Esophagus squamous epithelium (tissue), 5 donors: ENCODE results near the gene ICAM1. TPM values are rescaled to one million over a fixed set of nuclear protein-coding genes. Genes with fewer than 3 reads are reported as not detected.
A peak's percentile ranks its signal among the peaks of the same experiment; 100 is the strongest.
"Not testable (repeated sequence)": the region's sequence is repeated elsewhere in the genome, so short reads cannot be mapped to it uniquely, and the experiment has no call there.

ENCODE experiments used
- DNase-seq: peaks from one replicate; lab custom pipeline; 2025; lab: John Stamatoyannopoulos, UW
- H3K27ac ChIP-seq, 4 donors: fragments of 200-600 bp; sonication (generic); one replicate each; pipeline ENCODE4 v1.5.1; 2016 to 2019; ENCODE audit warnings: mild to moderate bottlenecking in 1 of 4
- H3K27me3 ChIP-seq, 4 donors: fragments of 200-600 bp; sonication (generic); 1 replicate in 3 of 4; 2 replicates in 1 of 4; pipeline versions ENCODE4 v1.5.1 to v1.6.0; 2017 to 2021; ENCODE audit warnings: antibody characterized with exemption in 1 of 4
- H3K36me3 ChIP-seq, 3 donors: fragments of 200-600 bp; sonication (generic); one replicate each; pipeline ENCODE4 v1.5.1; 2016 to 2019
- H3K4me1 ChIP-seq, 3 donors: fragments of 200-600 bp; sonication (generic); one replicate each; pipeline ENCODE4 v1.5.1; 2017 to 2019
- H3K4me3 ChIP-seq, 4 donors: fragments of 200-600 bp; sonication (generic); 1 replicate in 3 of 4; 2 replicates in 1 of 4; pipeline ENCODE4 v1.5.1; 2016 to 2019; ENCODE audit warnings: mild to moderate bottlenecking in 2 of 4, moderate library complexity in 1 of 4
- H3K9me3 ChIP-seq, 3 donors: fragments of 200-600 bp; sonication (generic); one replicate each; pipeline ENCODE4 v1.5.1; 2016 to 2019
- CTCF ChIP-seq, 6 experiments: fragments of 450-650 bp in 4 of 6; fragments of 200-600 bp in 2 of 6; sonication (generic) in 2 of 6; IDR thresholded peaks; one replicate each; pipeline ENCODE4 v1.5.1; 2016 to 2019; ENCODE audit warnings: antibody characterized with exemption in 6 of 6, mild to moderate bottlenecking in 4 of 6, moderate library complexity in 4 of 6
- POLR2A ChIP-seq, 4 donors: fragments of 450-650 bp; IDR thresholded peaks; one replicate each; pipeline ENCODE4 v1.6.1; 2017; ENCODE audit warnings: antibody characterized with exemption in 4 of 4, mild to moderate bottlenecking in 4 of 4, moderate library complexity in 3 of 4
- WGBS, 2 donors: methylation state at CpG; one replicate each; pipeline ENCODE4 v1.1.5; 2018; 5-methylcytosine and 5-hydroxymethylcytosine counted together
- intact Hi-C: fragments of 100-400 bp; cut with DNase I; formaldehyde crosslinking; loops from one replicate; pipeline ENCODE4 v1.15.0; 2022
- total RNA-seq, 4 donors: library from RNA; depleted of rRNA; stranded (reverse); fragments of >200 nt; gene quantifications; one replicate each; pipeline ENCODE4 v1.1.0, GENCODE V29; 2016
- donor health status: DM: yes; HTN: yes; CAD: no.

ICAM1 gene
- total RNA-seq, 4 donors from 2014 or later: 5.4 to 26.4 (median 7.7) TPM

- no peak for TF ChIP-seq CTCF (IDR thresholded peaks at IDR 0.05)
- no peak for TF ChIP-seq POLR2A (IDR thresholded peaks at IDR 0.05)
- H3K9me3 ChIP-seq: no peaks in the 10 kb centered on the region
- peaks cover 12 to 60% (median 23%) of the 10 kb centered on the region in 3 donors for H3K4me1 ChIP-seq
- intact Hi-C loops: no loop called here
- H3K27ac ChIP-seq: peak overlapping the region; percentile 81 to 94 (median 88)
- peak overlapping the region; percentile 66 to 97 (median 84) for H3K4me3 ChIP-seq
- H3K27me3 ChIP-seq: no peaks in the 10 kb centered on the region
- no peak for DNase-seq
- WGBS, 2 donors: 68 to 77% methylated on average over 7 to 8 of the region's 8 CpGs
- H3K36me3 ChIP-seq: no peaks in the 10 kb centered on the region
Measured at GRCh38 chr19:10231612-10232228, 39.2 kb upstream of the ICAM1 start.

- 62 to 72% methylated on average over 4 of the region's 4 CpGs for WGBS, 2 donors
- no peaks in the 10 kb centered on the region for H3K9me3 ChIP-seq
- no peak for TF ChIP-seq POLR2A (IDR thresholded peaks at IDR 0.05)
- intact Hi-C loops: no loop called here
- H3K4me3 ChIP-seq: no peak overlapping the region
- no peaks in the 10 kb centered on the region for H3K36me3 ChIP-seq
- H3K4me1 ChIP-seq: peaks cover 4 to 57% (median 19%) of the 10 kb centered on the region in 3 donors
- no peak for DNase-seq
- no peaks in the 10 kb centered on the region for H3K27me3 ChIP-seq
- no peak overlapping the region for H3K27ac ChIP-seq
Measured at GRCh38 chr19:10233946-10234345, 37.0 kb upstream of the ICAM1 start.

GRCh38 chr19:10235003-10235402 lies 35.9 kb upstream of the ICAM1 start:
- intact Hi-C loops: no loop called here
- whole genome bisulfite sequencing, 2 donors: 78 to 91% methylated on average over 4 of the region's 4 CpGs
- DNase-seq: no peak
- Histone ChIP-seq H3K4me3 (no peak overlapping the region), H3K4me1 (peaks cover 4 to 46% (median 11%) of the 10 kb centered on the region in 3 donors), H3K9me3 (no peaks in the 10 kb centered on the region), H3K36me3 (no peaks in the 10 kb centered on the region), H3K27me3 (no peaks in the 10 kb centered on the region), H3K27ac (peak overlapping the region in 1 of 4 donors; percentile 83)
- TF ChIP-seq CTCF (IDR thresholded peaks at IDR 0.05): no peak
- no peak for TF ChIP-seq POLR2A (IDR thresholded peaks at IDR 0.05)

- H3K36me3 ChIP-seq, intact Hi-C loops, H3K27me3 ChIP-seq, H3K9me3 ChIP-seq, DNase-seq: not testable (repeated sequence)
- WGBS, 2 donors: 88 to 93% methylated on average over 7 of the region's 7 CpGs
- peak overlapping the region; percentile 41 to 92 (median 66) for H3K27ac ChIP-seq
- peak overlapping the region in 1 of 4 donors; percentile 44 for H3K4me3 ChIP-seq
- peaks cover 0 to 42% (median 6%) of the 10 kb centered on the region in 3 donors for H3K4me1 ChIP-seq
Measured at GRCh38 chr19:10235409-10235808, 35.5 kb upstream of the ICAM1 start.

GRCh38 chr19:10237702-10238101 lies 33.2 kb upstream of the ICAM1 start:
- no peak for DNase-seq
- intact Hi-C loops: no loop called here
- Histone ChIP-seq H3K36me3 (no peaks in the 10 kb centered on the region), H3K4me1 (peaks cover 0 to 31% (median 6%) of the 10 kb centered on the region in 3 donors), H3K27ac (peak overlapping the region in 2 of 4 donors; percentile 79 to 83), H3K27me3 (no peaks in the 10 kb centered on the region), H3K4me3 (no peak overlapping the region), H3K9me3 (no peaks in the 10 kb centered on the region)
- 76 to 89% methylated on average over 5 of the region's 6 CpGs for WGBS, 2 donors
- TF ChIP-seq POLR2A (IDR thresholded peaks at IDR 0.05): no peak
- TF ChIP-seq CTCF (IDR thresholded peaks at IDR 0.05): no peak

GRCh38 chr19:10238172-10238783 lies 32.6 kb upstream of the ICAM1 start:
- intact Hi-C loops: no loop called here
- Histone ChIP-seq H3K27me3 (no peaks in the 10 kb centered on the region), H3K27ac (peak overlapping the region in 2 of 4 donors; percentile 79 to 83), H3K4me1 (peaks cover 0 to 31% (median 6%) of the 10 kb centered on the region in 3 donors), H3K36me3 (no peaks in the 10 kb centered on the region), H3K9me3 (no peaks in the 10 kb centered on the region), H3K4me3 (no peak overlapping the region)
- TF ChIP-seq CTCF (IDR thresholded peaks at IDR 0.05): no peak
- TF ChIP-seq POLR2A (IDR thresholded peaks at IDR 0.05): no peak
- WGBS, 2 donors: 59 to 74% methylated on average over 6 to 10 of the region's 12 CpGs
- no peak for DNase-seq

GRCh38 chr19:10241826-10242449 lies 29.0 kb upstream of the ICAM1 start:
- DNase-seq, H3K9me3 ChIP-seq, H3K4me3 ChIP-seq, H3K27ac ChIP-seq, H3K36me3 ChIP-seq, H3K27me3 ChIP-seq, intact Hi-C loops: not testable (repeated sequence)
- 67 to 73% methylated on average over 11 of the region's 11 CpGs for WGBS, 2 donors
- peaks cover 0 to 18% (median 0%) of the 10 kb centered on the region in 3 donors for H3K4me1 ChIP-seq
